Kidney (tissue), 22 donors: ENCODE measurements around the gene NLK. TPM values are rescaled to one million over a fixed set of nuclear protein-coding genes. Genes with fewer than 3 reads are reported as not detected.
A peak's percentile ranks its signal among the peaks of the same experiment; 100 is the strongest.

Experiments
- DNase-seq, 5 donors: peaks; one replicate each; pipeline ENCODE4 v3.0.0-alpha.2; 2013 to 2020
- FAIRE-seq: peaks from 2 replicates; lab custom pipeline; 2012; peaks lifted over from hg19 to GRCh38; lab: Jason Lieb, UNC
- H3K27ac ChIP-seq, 2 donors: one replicate each; pipeline ENCODE4 v1.7.0; 2013; ENCODE audit warnings: low read depth in 2 of 2, low read length in 2 of 2, inconsistent platforms in 1 of 2
- H3K27me3 ChIP-seq: one replicate; pipeline ENCODE4 v1.7.1; 2013; ENCODE audit warnings: low read length, inconsistent platforms; ENCODE audit not compliant: control insufficient read depth, insufficient read depth
- H3K36me3 ChIP-seq, 3 donors: one replicate each; pipeline versions ENCODE4 v1.7.0 to v1.7.1; 2013; ENCODE audit warnings: low read length in 3 of 3, control low read depth in 1 of 3, inconsistent platforms in 1 of 3; ENCODE audit not compliant: insufficient read depth in 3 of 3, control insufficient read depth in 2 of 3
- H3K4me1 ChIP-seq, 3 donors: one replicate each; pipeline versions ENCODE4 v1.7.0 to v1.7.1; 2013; ENCODE audit warnings: low read length in 3 of 3, inconsistent platforms in 1 of 3, low read depth in 1 of 3; ENCODE audit not compliant: control insufficient read depth in 2 of 3, insufficient read depth in 2 of 3
- H3K4me3 ChIP-seq, 3 donors: one replicate each; pipeline versions ENCODE4 v1.7.0 to v1.8.1; 2013; ENCODE audit warnings: low read length in 3 of 3, control low read depth in 1 of 3, inconsistent platforms in 1 of 3
- H3K9ac ChIP-seq, 3 donors: one replicate each; pipeline versions ENCODE4 v1.7.0 to v1.7.1; 2013; ENCODE audit warnings: low read length in 3 of 3, control low read depth in 1 of 3, inconsistent platforms in 1 of 3
- H3K9me3 ChIP-seq, 3 donors: one replicate each; pipeline versions ENCODE4 v1.7.0 to v1.7.1; 2013; ENCODE audit warnings: low read length in 3 of 3, control low read depth in 1 of 3, inconsistent platforms in 1 of 3; ENCODE audit not compliant: control insufficient read depth in 2 of 3, insufficient read depth in 1 of 3
- CTCF ChIP-seq: IDR thresholded peaks from 3 replicates; pipeline ENCODE4 v1.5.1; 2012; ENCODE audit warnings: mild to moderate bottlenecking, moderate library complexity, borderline replicate concordance; ENCODE audit not compliant: insufficient read depth; ENCODE audit errors: extremely low read depth
- intact Hi-C: fragments of 100-400 bp; cut with DNase I; formaldehyde crosslinking; loops from one replicate; pipeline ENCODE4 v1.11.1; 2022
- long read RNA-seq, 10 donors: library from polyadenylated mRNA in 1 of 10; unstranded in 1 of 10; transcript quantifications; one replicate each; pipeline ENCODE4 v2.0.0 and lab custom pipeline, GENCODE V29; 2021 to 2026
- polyA plus RNA-seq: library from polyadenylated mRNA; stranded (reverse); fragments of 350-450 nt; fragmentation: Illumina TruSeq; extraction: RNeasy Lipid Tissue Mini Kit (QIAGEN cat#74804); gene quantifications from one replicate; pipeline ENCODE4 v1.2.3, GENCODE V29; 2014; ENCODE audit warnings: low read depth, low replicate concordance; ENCODE audit not compliant: insufficient read depth
- total RNA-seq: library from RNA; stranded (reverse); fragmentation: NEBNext Ultra II Directional; extraction: Animal tissue kit (Norgen Biotek cat#: 25700); gene quantifications from one replicate; pipeline ENCODE4 v1.2.1, GENCODE V29; 2021
- donor health status: control.
- donor health status: control.
- donor health status: control.
- donor health status: control.
- donor health status: control.
- donor health status: DM: yes; HTN: yes; CAD: no.
- donor health status: Normal renal cell carcinoma (clear cell type).

Gene NLK
- total RNA-seq = 31.3 TPM
- polyA plus RNA-seq = 20.2 TPM
- long read RNA-seq, donor 1, full-length matches to known transcripts = 7 of 7 reads
- long read RNA-seq, donor 1, partial matches to known transcripts = 0 of 7 reads
- long read RNA-seq, donor 1, other reads (novel, unspliced or antisense) = 0 of 7 reads
- long read RNA-seq, donor 2, full-length matches to known transcripts = 7 of 7 reads
- long read RNA-seq, donor 2, partial matches to known transcripts = 0 of 7 reads
- long read RNA-seq, donor 2, other reads (novel, unspliced or antisense) = 0 of 7 reads
- long read RNA-seq, donor 3, full-length matches to known transcripts = 8 of 8 reads
- long read RNA-seq, donor 3, partial matches to known transcripts = 0 of 8 reads
- long read RNA-seq, donor 3, other reads (novel, unspliced or antisense) = 0 of 8 reads
- long read RNA-seq, donor 4, full-length matches to known transcripts = 5 of 5 reads
- long read RNA-seq, donor 4, partial matches to known transcripts = 0 of 5 reads
- long read RNA-seq, donor 4, other reads (novel, unspliced or antisense) = 0 of 5 reads
- long read RNA-seq, donor 5 = 0 reads
- long read RNA-seq, donor 6, full-length matches to known transcripts = 2 of 2 reads
- long read RNA-seq, donor 6, partial matches to known transcripts = 0 of 2 reads
- long read RNA-seq, donor 6, other reads (novel, unspliced or antisense) = 0 of 2 reads
- long read RNA-seq, donor 7, full-length matches to known transcripts = 15 of 22 reads
- long read RNA-seq, donor 7, partial matches to known transcripts = 4 of 22 reads
- long read RNA-seq, donor 7, other reads (novel, unspliced or antisense) = 3 of 22 reads
- long read RNA-seq, donor 8, full-length matches to known transcripts = 9 of 9 reads
- long read RNA-seq, donor 8, partial matches to known transcripts = 0 of 9 reads
- long read RNA-seq, donor 8, other reads (novel, unspliced or antisense) = 0 of 9 reads
- long read RNA-seq, donor 9, full-length matches to known transcripts = 6 of 6 reads
- long read RNA-seq, donor 9, partial matches to known transcripts = 0 of 6 reads
- long read RNA-seq, donor 9, other reads (novel, unspliced or antisense) = 0 of 6 reads
- long read RNA-seq, donor 10, full-length matches to known transcripts = 4 of 4 reads
- long read RNA-seq, donor 10, partial matches to known transcripts = 0 of 4 reads
- long read RNA-seq, donor 10, other reads (novel, unspliced or antisense) = 0 of 4 reads

GRCh38 chr17:28042657-28042720, at the start of gene NLK:
NLK (plus strand) TSS chr17:28042677; CDS start chr17:28042874, 197 bp downstream.
- Histone ChIP-seq H3K9ac (peak within 1 kb of the TSS; percentile 21 to 53 (median 52)), H3K36me3 (no peaks in the 10 kb centered on the region), H3K4me1 (peaks cover 0 to 9% (median 0%) of the 10 kb centered on the region in 3 donors), H3K9me3 (no peaks in the 10 kb centered on the region), H3K4me3 (peak within 1 kb of the TSS; percentile 60 to 74 (median 68)), H3K27ac (peak within 1 kb of the TSS; percentile 57 to 79), H3K27me3 (no peaks in the 10 kb centered on the region)
- FAIRE-seq = no peak
- DNase-seq = no peak
- no peak for TF ChIP-seq CTCF
- intact Hi-C loops = no loop called here

GRCh38 chr17:27993161-27993695, 49.2 kb upstream of the NLK start:
- intact Hi-C loops = no loop called here
- Histone ChIP-seq H3K27ac (no peak overlapping the region), H3K4me3 (no peak overlapping the region), H3K9ac (no peak overlapping the region), H3K36me3 (no peaks in the 10 kb centered on the region), H3K9me3 (no peaks in the 10 kb centered on the region), H3K4me1 (no peaks in the 10 kb centered on the region), H3K27me3 (no peaks in the 10 kb centered on the region)
- no peak for TF ChIP-seq CTCF
- FAIRE-seq (no peak), DNase-seq (no peak)

GRCh38 chr17:27993723-27994310, 48.7 kb upstream of the NLK start:
- no peak overlapping the region for H3K4me3 ChIP-seq
- FAIRE-seq = no peak

More at GRCh38 chr17:27993723-27994310, 48.7 kb upstream of the NLK start:
- Histone ChIP-seq H3K4me1 (no peaks in the 10 kb centered on the region), H3K9ac (no peak overlapping the region), H3K27ac (no peak overlapping the region), H3K27me3 (no peaks in the 10 kb centered on the region), H3K9me3 (no peaks in the 10 kb centered on the region), H3K36me3 (no peaks in the 10 kb centered on the region)
- no peak for DNase-seq
- intact Hi-C loops = no loop called here
- TF ChIP-seq CTCF = no peak
